Measurements from ENCODE around the gene EVX1. TPM values are rescaled to one million over a fixed set of nuclear protein-coding genes. Genes with fewer than 3 reads are reported as not detected.

The EVX1 gene
- total RNA-seq, 2 donors from 2014 or later, result not detected

- peaks cover 0 to 46% of the 10 kb centered on the region in 2 donors for H3K27me3 ChIP-seq
- no peaks in the 10 kb centered on the region for H3K9me3 ChIP-seq
- 38 to 73% methylated on average over 14 to 15 of the region's 15 CpGs for WGBS, 2 donors
- TF ChIP-seq CTCF (IDR thresholded peaks at IDR 0.05), result no peak
- TF ChIP-seq POLR2A (IDR thresholded peaks at IDR 0.05), result no peak
- intact Hi-C loops (cut with DNase I), result no loop called here
- no peak overlapping the region for H3K27ac ChIP-seq
- no peaks in the 10 kb centered on the region for H3K36me3 ChIP-seq (replicated peaks in 1 of 2; ENCODE audit: insufficient read depth in 1 of 2, low read depth in 2 of 2)
- no peak overlapping the region for H3K4me3 ChIP-seq
- peaks cover 30% of the 10 kb centered on the region for H3K4me1 ChIP-seq
- ATAC-seq, result no peak
- DNase-seq, result no peak
Measured at GRCh38 chr7:27238979-27239386, 3.6 kb upstream of the EVX1 start.

DNA sequence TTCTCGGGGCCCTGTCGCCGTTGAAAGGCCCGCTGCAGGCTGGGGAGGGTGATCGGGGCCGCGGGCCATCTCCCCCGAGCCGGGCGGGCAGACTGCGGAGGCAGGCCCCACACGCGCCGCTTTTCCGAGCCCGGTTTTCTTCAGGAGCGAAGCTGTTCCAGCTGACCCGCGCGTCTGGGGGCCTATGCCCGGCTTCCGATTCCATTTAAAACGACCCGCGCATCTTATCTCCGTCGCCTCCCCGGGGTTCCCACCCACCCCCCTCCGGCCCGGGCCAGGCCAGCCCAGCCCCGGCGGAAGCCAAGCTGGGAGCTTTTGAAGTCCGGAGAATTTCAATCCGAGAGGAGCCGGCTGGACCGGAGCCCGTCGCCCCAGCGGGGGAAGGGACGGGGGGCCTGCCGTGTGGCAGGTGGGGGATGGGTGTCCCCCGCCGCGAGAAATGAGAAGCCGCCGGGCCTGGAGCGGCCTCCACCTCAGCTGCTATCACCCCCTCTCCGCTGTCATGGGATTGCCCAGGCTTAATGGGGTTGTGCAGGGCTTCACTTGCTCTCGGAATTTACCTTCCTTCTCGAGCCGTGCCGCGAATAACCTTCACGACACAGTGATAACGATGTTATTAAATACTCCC, 3.1 kb upstream of the EVX1 start:
- TF ChIP-seq CTCF (IDR thresholded peaks at IDR 0.05) (no peak), POLR2A (IDR thresholded peaks at IDR 0.05) (no peak)
- ATAC-seq (no peak), DNase-seq (no peak)
- Histone ChIP-seq H3K36me3 (replicated peaks in 1 of 2; ENCODE audit: insufficient read depth in 1 of 2, low read depth in 2 of 2) (no peaks in the 10 kb centered on the region), H3K27me3 (peaks cover 0 to 52% of the 10 kb centered on the region in 2 donors), H3K4me1 (peaks cover 30% of the 10 kb centered on the region), H3K27ac (no peak overlapping the region), H3K9me3 (no peaks in the 10 kb centered on the region), H3K4me3 (no peak overlapping the region)
- intact Hi-C loops (cut with DNase I), result no loop called here
- WGBS, 2 donors, result 4 to 28% methylated on average over 24 to 55 of the region's 55 CpGs

- ATAC-seq, result no peak
- DNase-seq, result no peak
- no peaks in the 10 kb centered on the region for H3K9me3 ChIP-seq
- intact Hi-C loops (cut with DNase I), result no loop called here
- WGBS, 2 donors, result 5 to 9% methylated on average over 18 of the region's 18 CpGs
- peaks cover 34% of the 10 kb centered on the region for H3K4me1 ChIP-seq
- H3K4me3 ChIP-seq, result no peak overlapping the region
- H3K36me3 ChIP-seq (replicated peaks in 1 of 2; ENCODE audit: insufficient read depth in 1 of 2, low read depth in 2 of 2), result no peaks in the 10 kb centered on the region
- peaks cover 0 to 58% of the 10 kb centered on the region in 2 donors for H3K27me3 ChIP-seq
- no peak overlapping the region for H3K27ac ChIP-seq
- TF ChIP-seq POLR2A (IDR thresholded peaks at IDR 0.05) (no peak), CTCF (IDR thresholded peaks at IDR 0.05) (no peak)
Measured at GRCh38 chr7:27240015-27240731, 2.4 kb upstream of the EVX1 start.

GRCh38 chr7:27241189-27242056, 1.2 kb upstream of the EVX1 start:
- DNase-seq, result no peak
- no peaks in the 10 kb centered on the region for H3K9me3 ChIP-seq
- H3K4me1 ChIP-seq, result peaks cover 37% of the 10 kb centered on the region
- H3K36me3 ChIP-seq (replicated peaks in 1 of 2; ENCODE audit: insufficient read depth in 1 of 2, low read depth in 2 of 2), result no peaks in the 10 kb centered on the region
- TF ChIP-seq CTCF (IDR thresholded peaks at IDR 0.05) (no peak), POLR2A (IDR thresholded peaks at IDR 0.05) (no peak)
- no peak for ATAC-seq
- peaks cover 0 to 71% of the 10 kb centered on the region in 2 donors for H3K27me3 ChIP-seq
- 15 to 29% methylated on average over 17 of the region's 17 CpGs for WGBS, 2 donors
- no peak overlapping the region for H3K4me3 ChIP-seq
- no peak overlapping the region for H3K27ac ChIP-seq
- intact Hi-C loops (cut with DNase I), result no loop called here

Measured in body of pancreas (tissue), 4 donors.